LNCAP (cell line): Measurements from ENCODE around the gene SUCLG1.

Experiments
- TF ChIP-seq, protein P1 (sequence below): fragments of 450-650 bp; IDR thresholded peaks from 2 replicates; pipeline ENCODE4 v1.5.1; 2017; ENCODE audit warnings: mild to moderate bottlenecking

Gene SUCLG1

GRCh38 chr2:84388133-84388532 lies 70.9 kb downstream of the SUCLG1 start:
- TF ChIP-seq, protein P1, sequence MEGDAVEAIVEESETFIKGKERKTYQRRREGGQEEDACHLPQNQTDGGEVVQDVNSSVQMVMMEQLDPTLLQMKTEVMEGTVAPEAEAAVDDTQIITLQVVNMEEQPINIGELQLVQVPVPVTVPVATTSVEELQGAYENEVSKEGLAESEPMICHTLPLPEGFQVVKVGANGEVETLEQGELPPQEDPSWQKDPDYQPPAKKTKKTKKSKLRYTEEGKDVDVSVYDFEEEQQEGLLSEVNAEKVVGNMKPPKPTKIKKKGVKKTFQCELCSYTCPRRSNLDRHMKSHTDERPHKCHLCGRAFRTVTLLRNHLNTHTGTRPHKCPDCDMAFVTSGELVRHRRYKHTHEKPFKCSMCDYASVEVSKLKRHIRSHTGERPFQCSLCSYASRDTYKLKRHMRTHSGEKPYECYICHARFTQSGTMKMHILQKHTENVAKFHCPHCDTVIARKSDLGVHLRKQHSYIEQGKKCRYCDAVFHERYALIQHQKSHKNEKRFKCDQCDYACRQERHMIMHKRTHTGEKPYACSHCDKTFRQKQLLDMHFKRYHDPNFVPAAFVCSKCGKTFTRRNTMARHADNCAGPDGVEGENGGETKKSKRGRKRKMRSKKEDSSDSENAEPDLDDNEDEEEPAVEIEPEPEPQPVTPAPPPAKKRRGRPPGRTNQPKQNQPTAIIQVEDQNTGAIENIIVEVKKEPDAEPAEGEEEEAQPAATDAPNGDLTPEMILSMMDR = no peak

- TF ChIP-seq, protein P1 = no peak
Measured at GRCh38 chr2:84386336-84387040, 72.6 kb downstream of the SUCLG1 start.

DNA sequence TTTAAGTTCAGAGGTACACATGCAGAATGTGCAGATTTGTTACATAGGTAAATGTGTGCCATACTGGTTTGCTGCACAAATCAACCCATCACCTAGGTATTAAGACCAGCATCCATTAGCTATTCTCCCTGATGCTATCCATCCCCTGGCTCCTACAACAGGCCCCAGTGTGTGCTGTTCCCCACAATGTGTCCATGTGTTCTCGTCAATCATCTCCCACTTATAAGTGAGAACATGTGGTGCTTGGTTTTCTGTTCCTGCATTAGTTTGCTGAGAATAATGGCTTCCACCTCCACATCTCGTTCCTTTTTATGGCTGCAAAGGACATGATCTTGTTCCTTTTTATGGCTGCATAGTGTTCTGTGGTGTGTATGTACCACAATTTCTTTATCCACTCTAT lies 75.8 kb downstream of the SUCLG1 start:
- TF ChIP-seq, protein P1 = no peak

DNA sequence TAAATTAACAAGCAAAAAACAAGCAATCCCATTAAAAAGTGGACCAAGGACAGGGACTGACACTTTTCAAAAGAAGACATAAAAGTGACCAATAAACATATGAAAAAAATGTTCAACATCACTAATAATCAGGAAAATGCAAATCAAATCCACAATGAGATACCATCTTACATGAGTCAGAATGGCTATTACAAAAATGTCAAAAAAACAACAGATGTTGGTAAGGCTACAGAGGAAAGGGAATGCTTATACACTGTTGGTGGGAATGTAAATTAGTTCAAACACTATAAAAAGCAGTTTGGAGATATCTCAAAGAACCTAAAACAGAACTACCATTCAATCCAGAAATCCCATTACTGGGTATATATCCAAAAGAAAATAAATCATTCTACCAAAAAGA lies 78.2 kb downstream of the SUCLG1 start:
- TF ChIP-seq, protein P1 = no peak

- TF ChIP-seq, protein P1 = no peak
Measured at GRCh38 chr2:84378960-84379359, 80.1 kb downstream of the SUCLG1 start.

DNA sequence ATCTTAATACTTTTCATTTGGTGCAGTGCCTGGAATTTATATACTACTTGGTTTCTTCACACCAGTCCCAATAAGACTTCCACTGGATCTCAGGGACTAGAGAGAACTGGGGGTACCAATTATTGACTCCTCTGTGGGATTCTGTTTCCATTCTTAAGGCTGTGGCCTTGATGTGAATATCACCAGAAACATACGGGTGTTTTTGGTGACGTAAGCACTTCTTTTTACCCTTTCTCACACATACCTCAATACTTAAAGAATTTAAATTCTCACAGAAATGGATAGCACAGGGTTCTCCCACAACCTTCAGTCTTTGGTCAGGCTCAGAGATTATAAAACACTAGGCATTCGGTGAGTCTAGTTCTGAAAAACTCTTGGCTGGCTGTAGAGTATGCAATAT lies 84.1 kb downstream of the SUCLG1 start:
- TF ChIP-seq, protein P1 = no peak

DNA sequence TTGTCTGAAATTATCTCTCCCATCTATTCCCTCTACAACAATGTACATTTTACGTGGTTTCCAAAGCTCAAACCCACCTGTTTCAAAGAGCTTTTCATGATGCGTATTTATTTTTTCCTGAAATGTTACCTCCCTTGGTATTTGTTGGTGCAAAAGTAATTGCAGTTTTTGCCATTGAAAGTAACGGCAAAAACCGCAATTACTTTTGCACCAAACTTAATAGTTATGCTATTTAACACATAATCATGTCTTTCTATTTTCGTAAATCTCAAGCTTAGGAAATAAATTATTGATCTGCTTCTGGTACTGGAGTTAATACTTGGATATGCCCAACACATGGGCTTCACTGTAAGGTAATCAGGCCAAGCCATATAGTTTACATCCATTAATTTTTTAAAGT lies 85.2 kb downstream of the SUCLG1 start:
- TF ChIP-seq, protein P1 = no peak
